GM12878 (cell line): Measurements from ENCODE around the gene ABHD2.

ENCODE experiments used
- CEBPB ChIP-seq, 2 experiments: fragments of 150-350 bp in 1 of 2; IDR thresholded peaks; 2 replicates each; pipeline ENCODE4 v1.6.1; 2012 to 2014; ENCODE audit warnings: low read depth in 2 of 2, low read length in 2 of 2, borderline replicate concordance in 1 of 2, inconsistent platforms in 1 of 2
- FOXK2 ChIP-seq: fragments of 450-650 bp; IDR thresholded peaks from 2 replicates; pipeline ENCODE4 v1.6.1; 2017; ENCODE audit warnings: mild to moderate bottlenecking, moderate library complexity
- HDAC2 ChIP-seq: fragments of 200-600 bp; sonication (generic); IDR thresholded peaks from 2 replicates; pipeline ENCODE4 v1.6.1; 2017
- HDAC6 ChIP-seq: fragments of 200-600 bp; sonication (generic); IDR thresholded peaks from one replicate; pipeline ENCODE4 v1.8.0; 2017; ENCODE audit warnings: antibody characterized with exemption; ENCODE audit not compliant: unreplicated experiment
- IRF5 ChIP-seq: fragments of 450-650 bp; IDR thresholded peaks from 2 replicates; pipeline ENCODE4 v1.6.1; 2017; ENCODE audit warnings: borderline replicate concordance
- MYC ChIP-seq: IDR thresholded peaks from 2 replicates; pipeline ENCODE4 v1.6.1; 2011; ENCODE audit warnings: mild to moderate bottlenecking, low read length, moderate library complexity, inconsistent platforms; ENCODE audit not compliant: insufficient read depth, insufficient replicate concordance, insufficient read length, severe bottlenecking
- NFIC ChIP-seq: IDR thresholded peaks from 2 replicates; pipeline ENCODE4 v1.6.1; 2012; ENCODE audit warnings: low read depth, mild to moderate bottlenecking, inconsistent platforms, low read length, moderate library complexity
- PAX5 ChIP-seq: IDR thresholded peaks from 2 replicates; pipeline ENCODE4 v1.6.1; 2011; ENCODE audit warnings: low read depth, low read length, borderline replicate concordance
- POLR2A ChIP-seq: IDR thresholded peaks from 2 replicates; pipeline ENCODE4 v1.6.1; 2011; ENCODE audit warnings: low read depth, mild to moderate bottlenecking, low read length
- POLR2AphosphoS2 ChIP-seq: IDR thresholded peaks from 2 replicates; pipeline ENCODE4 v1.6.1; 2011; ENCODE audit warnings: low read depth, mild to moderate bottlenecking, low read length, improper control_type of control experiment, moderate library complexity
- POLR2AphosphoS5 ChIP-seq: IDR thresholded peaks from 2 replicates; pipeline ENCODE4 v1.6.1; 2011; ENCODE audit warnings: mild to moderate bottlenecking, low read length, inconsistent platforms
- ZBTB33 ChIP-seq: fragments of 450-650 bp; IDR thresholded peaks from 2 replicates; pipeline ENCODE4 v1.6.1; 2017; ENCODE audit warnings: mild to moderate bottlenecking
- TF ChIP-seq, protein P1 (sequence below), 3 experiments: IDR thresholded peaks in 2 of 3; conservative IDR thresholded peaks in 1 of 3; 2 replicates each; pipeline ENCODE4 v1.5.1; 2011; ENCODE audit warnings: low read depth in 3 of 3, low read length in 3 of 3, mild to moderate bottlenecking in 3 of 3, control low read depth in 2 of 3, moderate library complexity in 2 of 3, inconsistent platforms in 1 of 3, mixed read lengths in 1 of 3; ENCODE audit not compliant: control insufficient read depth in 2 of 3, insufficient read depth in 1 of 3; ENCODE audit errors: extremely low read depth in 1 of 3

GRCh38 chr15:89142423-89142822 is 54.2 kb downstream of the ABHD2 start:
- TF ChIP-seq MYC, result no peak
- TF ChIP-seq, protein P1, sequence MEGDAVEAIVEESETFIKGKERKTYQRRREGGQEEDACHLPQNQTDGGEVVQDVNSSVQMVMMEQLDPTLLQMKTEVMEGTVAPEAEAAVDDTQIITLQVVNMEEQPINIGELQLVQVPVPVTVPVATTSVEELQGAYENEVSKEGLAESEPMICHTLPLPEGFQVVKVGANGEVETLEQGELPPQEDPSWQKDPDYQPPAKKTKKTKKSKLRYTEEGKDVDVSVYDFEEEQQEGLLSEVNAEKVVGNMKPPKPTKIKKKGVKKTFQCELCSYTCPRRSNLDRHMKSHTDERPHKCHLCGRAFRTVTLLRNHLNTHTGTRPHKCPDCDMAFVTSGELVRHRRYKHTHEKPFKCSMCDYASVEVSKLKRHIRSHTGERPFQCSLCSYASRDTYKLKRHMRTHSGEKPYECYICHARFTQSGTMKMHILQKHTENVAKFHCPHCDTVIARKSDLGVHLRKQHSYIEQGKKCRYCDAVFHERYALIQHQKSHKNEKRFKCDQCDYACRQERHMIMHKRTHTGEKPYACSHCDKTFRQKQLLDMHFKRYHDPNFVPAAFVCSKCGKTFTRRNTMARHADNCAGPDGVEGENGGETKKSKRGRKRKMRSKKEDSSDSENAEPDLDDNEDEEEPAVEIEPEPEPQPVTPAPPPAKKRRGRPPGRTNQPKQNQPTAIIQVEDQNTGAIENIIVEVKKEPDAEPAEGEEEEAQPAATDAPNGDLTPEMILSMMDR (IDR thresholded peaks at IDR 0.05 in 2 of 3, conservative IDR thresholded peaks at IDR 0.05 in 1 of 3; ENCODE audit: control insufficient read depth in 2 of 3, extremely low read depth in 1 of 3, insufficient read depth in 1 of 3, low read depth in 3 of 3, low read length in 3 of 3), result no peak
- no peak for TF ChIP-seq PAX5
- no peak for TF ChIP-seq FOXK2
- no peak for TF ChIP-seq POLR2AphosphoS5
- TF ChIP-seq IRF5, result no peak
- no peak for TF ChIP-seq POLR2A
- no peak for TF ChIP-seq ZBTB33
- TF ChIP-seq CEBPB (IDR thresholded peaks at IDR 0.05; ENCODE audit: borderline replicate concordance in 1 of 2, low read depth in 2 of 2, low read length in 2 of 2), result no peak
- TF ChIP-seq HDAC6, result no peak
- TF ChIP-seq POLR2AphosphoS2, result no peak
- no peak for TF ChIP-seq HDAC2
- no peak for TF ChIP-seq NFIC
